ENCODE results near the gene SPOCK1.

DNA sequence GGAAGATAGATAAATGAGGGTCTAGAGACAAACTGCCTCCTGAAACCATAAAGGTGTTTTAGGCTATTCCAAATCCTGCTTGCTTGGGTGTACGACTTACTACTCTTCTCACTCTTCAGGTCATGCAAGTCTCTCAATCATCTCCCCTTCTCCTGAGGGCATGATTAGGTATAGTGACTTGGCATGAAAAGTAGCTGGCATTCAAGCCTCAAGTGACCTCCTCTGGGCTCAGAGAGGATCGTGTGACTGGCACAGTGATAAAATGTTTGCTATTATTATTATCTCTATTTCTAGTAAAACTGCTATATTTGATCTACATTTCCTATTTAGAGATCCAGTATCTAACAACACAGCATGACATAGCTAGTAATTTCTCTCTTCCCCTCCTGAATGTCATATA, 494.8 kb downstream of the SPOCK1 start:
- TF ChIP-seq, protein P1, sequence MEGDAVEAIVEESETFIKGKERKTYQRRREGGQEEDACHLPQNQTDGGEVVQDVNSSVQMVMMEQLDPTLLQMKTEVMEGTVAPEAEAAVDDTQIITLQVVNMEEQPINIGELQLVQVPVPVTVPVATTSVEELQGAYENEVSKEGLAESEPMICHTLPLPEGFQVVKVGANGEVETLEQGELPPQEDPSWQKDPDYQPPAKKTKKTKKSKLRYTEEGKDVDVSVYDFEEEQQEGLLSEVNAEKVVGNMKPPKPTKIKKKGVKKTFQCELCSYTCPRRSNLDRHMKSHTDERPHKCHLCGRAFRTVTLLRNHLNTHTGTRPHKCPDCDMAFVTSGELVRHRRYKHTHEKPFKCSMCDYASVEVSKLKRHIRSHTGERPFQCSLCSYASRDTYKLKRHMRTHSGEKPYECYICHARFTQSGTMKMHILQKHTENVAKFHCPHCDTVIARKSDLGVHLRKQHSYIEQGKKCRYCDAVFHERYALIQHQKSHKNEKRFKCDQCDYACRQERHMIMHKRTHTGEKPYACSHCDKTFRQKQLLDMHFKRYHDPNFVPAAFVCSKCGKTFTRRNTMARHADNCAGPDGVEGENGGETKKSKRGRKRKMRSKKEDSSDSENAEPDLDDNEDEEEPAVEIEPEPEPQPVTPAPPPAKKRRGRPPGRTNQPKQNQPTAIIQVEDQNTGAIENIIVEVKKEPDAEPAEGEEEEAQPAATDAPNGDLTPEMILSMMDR (IDR thresholded peaks at IDR 0.05; ENCODE audit: insufficient read depth, low read length): no peak
- no peak for TF ChIP-seq GABPA (IDR thresholded peaks at IDR 0.05; ENCODE audit: low read depth)
- TF ChIP-seq, protein P2, sequence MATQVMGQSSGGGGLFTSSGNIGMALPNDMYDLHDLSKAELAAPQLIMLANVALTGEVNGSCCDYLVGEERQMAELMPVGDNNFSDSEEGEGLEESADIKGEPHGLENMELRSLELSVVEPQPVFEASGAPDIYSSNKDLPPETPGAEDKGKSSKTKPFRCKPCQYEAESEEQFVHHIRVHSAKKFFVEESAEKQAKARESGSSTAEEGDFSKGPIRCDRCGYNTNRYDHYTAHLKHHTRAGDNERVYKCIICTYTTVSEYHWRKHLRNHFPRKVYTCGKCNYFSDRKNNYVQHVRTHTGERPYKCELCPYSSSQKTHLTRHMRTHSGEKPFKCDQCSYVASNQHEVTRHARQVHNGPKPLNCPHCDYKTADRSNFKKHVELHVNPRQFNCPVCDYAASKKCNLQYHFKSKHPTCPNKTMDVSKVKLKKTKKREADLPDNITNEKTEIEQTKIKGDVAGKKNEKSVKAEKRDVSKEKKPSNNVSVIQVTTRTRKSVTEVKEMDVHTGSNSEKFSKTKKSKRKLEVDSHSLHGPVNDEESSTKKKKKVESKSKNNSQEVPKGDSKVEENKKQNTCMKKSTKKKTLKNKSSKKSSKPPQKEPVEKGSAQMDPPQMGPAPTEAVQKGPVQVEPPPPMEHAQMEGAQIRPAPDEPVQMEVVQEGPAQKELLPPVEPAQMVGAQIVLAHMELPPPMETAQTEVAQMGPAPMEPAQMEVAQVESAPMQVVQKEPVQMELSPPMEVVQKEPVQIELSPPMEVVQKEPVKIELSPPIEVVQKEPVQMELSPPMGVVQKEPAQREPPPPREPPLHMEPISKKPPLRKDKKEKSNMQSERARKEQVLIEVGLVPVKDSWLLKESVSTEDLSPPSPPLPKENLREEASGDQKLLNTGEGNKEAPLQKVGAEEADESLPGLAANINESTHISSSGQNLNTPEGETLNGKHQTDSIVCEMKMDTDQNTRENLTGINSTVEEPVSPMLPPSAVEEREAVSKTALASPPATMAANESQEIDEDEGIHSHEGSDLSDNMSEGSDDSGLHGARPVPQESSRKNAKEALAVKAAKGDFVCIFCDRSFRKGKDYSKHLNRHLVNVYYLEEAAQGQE (IDR thresholded peaks at IDR 0.05; ENCODE audit: insufficient replicate concordance, low read depth): no peak
- no peak for TF ChIP-seq POLR2AphosphoS5 (IDR thresholded peaks at IDR 0.05; ENCODE audit: low read depth)

Measured in HL-60 (cell line).